Stimulated activated CD8-positive, alpha-beta memory T cell treated with anti-CD3 and anti-CD28 coated beads, Interleukin-15, amount 100 ng/mL, for 1 hour (primary cell): ENCODE data around the gene VAV2.

Source experiments
- DNase-seq: peaks from one replicate; pipeline ENCODE4 v3.0.0-alpha.2; 2020; ENCODE audit warnings: low read depth

Gene VAV2

DNA sequence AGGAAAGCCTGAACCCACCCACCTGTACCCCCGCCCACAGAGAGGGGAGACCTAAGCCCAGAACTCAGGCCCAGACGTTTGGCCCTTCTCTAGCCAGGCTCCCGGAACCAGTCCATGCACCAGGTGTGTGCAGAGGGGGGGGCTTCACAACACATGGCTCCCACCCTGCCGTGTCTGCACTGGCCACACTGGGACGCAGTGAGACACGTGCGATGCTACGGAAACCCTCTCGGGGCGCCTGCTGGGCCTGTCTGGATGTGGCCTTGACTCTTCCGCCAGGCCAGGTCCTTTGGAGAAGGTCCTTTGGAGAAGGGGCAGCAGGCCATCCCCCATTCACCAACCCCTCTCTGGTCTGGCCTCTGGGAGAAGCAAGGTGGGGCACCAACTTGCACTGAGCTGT is 195.6 kb downstream of the VAV2 start:
- DNase-seq, result no peak

DNA sequence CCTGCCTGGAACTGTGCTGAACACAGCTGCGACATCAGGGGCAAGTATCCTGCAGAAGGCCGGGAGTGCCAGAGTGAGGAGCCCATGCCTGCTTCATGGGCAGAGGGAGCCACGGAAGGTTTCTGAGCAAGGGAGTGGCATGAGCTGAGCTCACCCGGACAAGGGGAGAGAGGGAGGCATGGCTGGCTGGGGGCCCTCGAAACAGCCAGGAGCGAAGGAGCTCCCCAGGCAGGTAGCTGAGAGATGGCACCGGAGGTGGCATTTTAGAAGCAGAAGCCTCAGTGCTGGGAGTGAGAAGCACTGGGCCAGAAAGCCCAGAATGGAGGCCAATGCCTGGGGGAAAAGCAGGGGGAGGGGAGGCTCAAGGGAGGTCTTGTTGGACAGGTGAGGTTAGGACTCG is 197.1 kb downstream of the VAV2 start:
- no peak for DNase-seq

DNA sequence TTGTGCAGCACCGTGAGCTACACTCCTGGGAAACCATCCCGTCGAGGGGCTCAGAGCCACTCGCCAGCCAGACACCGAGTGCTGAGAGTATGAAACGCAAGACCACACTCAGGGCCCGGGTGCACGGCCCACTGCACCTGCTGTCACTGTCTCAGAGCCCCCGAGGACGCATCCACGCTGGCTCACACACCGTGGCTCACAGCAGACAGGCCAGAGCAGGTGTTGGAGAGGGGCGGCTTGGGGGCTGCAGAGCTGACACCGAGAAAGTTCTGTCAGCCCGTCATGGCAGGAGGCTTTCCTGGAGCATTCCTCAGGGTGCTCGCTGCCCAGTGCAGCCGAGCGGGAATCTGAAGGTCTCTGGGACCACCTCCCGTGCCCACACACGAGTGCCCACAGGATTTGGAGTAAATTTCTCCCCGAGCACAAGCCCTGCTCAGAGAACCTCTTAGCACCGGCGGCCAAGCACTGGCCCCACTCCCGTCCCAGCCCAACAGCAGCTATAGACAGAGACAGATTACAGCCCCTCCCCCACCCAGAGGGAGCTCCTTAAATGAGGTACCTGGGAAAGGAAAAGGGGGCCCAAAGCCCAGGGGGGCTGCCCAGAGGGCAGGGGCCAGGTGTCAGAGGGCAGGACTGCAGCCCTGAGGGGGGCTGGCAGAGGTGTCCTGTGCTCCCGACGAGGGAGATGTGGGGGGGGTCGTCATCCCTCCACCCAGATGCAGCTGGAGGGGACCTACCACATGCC is 197.9 kb downstream of the VAV2 start:
- DNase-seq, result no peak

DNA sequence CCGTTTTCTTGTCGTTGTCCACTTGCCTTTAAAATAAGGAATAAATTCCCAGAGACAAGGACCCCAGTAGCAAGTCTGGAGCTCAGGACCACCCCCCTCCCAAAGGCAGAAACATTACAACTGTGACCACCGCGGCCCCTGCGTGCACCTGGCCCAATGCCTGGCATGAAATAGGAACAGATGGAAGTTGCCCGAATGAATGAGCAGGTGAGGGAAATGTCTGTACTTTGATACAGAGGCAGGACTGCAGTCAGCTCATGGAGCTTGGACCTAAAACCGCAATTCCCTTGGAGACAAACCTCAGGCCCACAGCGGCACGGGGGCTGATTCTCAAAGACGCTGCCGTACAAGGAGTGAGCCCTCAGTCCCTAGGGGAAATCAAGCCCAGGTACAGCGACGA is 198.7 kb downstream of the VAV2 start:
- DNase-seq, result no peak

DNA sequence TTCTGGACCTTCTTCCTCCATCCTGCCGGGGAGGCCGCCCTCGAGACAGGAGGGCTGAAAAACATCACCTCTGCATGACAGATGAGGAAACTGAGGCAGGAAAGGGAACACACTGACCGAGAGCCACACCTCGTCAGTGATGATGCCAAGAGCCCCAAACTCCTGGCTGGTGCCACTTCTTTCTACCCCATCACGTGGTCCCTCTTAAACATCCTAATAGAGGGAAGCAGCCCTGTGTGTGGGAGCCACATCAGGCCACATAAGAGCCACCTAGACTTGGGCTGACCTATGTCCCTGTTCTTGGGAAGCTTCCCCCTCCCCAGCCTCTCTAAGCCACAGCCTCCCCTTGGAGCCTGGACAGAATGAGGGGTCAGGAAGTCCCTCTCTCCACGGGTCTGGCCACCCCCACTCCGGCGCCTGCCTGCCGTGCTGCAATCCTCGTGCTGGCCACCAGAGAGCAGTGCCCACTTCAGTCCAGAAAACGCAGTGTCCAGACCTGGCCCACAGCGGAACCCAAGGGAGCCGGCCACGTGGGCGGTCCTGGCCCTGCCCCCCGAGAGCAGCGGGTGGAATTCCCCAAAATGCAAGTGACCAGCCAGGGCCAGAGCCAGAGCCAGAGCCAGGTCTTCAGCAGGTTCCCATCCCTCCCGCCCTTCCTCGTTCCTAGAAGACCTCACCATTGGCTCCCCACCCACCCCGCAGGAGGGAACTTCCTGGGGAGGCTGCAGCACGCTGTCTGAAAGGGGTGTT is 199.2 kb downstream of the VAV2 start:
- peak; percentile 17 for DNase-seq

DNA sequence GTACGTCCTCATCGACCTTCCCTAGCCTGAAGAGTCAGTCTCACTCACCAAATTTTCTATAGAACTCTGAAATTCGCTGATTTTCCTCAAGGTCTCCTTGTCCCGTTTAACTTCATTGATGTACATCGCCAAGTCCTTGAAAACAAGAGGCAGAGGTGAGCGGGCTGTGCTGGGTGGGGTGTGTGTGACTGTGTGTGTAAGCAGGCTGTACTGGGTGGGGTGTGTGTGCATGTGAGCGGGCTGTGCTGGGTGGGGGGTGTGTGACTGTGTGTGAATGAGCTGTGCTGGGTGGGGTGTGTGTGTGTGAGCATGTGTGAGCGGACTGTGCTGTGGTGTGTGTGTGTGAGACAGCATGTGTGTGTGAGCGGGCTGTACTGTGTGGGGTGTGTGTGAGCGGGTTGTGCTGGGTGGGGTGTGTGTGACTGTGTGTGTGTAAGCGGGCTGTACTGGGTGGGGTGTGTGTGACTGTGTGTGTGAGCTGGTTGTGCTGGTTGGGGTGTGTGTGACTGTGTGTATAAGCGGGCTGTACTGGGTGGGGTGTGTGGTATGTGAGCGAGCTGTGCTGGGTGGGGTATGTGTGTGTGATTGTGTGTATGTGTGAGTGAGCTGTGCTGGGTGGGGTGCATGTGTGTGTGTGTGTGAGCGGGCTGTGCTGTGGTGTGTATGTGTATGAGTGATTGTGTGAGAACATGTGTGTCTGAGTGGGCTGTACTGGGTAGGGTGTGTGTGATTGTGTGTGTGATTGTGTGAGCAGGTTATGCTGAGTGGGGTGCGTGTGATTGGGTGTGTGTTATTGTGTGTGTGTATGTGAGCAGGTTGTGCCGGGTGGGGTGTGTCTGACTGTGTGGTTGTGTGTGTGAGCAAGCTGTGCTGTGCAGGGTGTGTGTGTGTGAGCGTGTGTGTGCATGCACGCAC is 200.1 kb downstream of the VAV2 start:
- DNase-seq, result no peak

DNA sequence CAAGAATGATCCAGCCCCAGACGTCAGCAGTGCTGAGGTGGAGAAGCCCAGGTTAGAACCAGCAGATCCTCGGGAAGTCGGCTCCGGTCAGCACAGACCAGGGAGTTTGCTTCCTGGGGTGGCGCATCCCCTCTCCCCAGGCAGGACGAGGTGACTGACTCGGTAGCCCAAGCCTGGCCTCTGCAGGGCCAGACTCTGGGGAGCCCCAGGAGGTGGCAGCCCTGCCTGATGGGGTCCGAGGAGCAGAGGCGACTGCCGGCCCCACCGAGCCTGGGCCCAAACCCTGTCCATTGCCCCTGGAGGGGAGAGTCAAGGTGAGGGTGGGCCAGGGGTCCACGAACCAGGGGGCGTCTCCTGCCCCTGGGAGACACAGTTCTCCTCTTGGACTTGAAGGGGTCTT is 201.1 kb downstream of the VAV2 start:
- no peak for DNase-seq

DNA sequence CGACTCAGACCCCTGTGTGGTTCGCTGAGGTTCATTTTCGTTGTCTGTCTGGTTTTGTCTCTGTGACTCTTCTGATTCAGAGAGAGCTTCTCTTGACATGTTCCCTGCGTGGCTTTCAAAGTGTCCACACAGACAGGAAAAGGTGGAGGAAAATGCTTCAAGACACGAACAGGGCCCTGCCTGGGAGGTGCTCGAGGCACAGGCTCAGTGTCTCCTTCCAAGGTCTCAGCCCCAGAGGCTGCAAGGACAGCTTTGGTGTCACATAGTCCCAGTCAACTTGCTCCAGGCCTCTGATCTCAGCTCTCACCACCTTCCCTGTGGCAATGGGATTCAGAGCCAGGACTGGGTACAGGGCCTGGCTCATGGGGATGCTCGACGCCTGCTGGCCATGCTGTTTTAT is 202.3 kb downstream of the VAV2 start:
- DNase-seq, result no peak

DNA sequence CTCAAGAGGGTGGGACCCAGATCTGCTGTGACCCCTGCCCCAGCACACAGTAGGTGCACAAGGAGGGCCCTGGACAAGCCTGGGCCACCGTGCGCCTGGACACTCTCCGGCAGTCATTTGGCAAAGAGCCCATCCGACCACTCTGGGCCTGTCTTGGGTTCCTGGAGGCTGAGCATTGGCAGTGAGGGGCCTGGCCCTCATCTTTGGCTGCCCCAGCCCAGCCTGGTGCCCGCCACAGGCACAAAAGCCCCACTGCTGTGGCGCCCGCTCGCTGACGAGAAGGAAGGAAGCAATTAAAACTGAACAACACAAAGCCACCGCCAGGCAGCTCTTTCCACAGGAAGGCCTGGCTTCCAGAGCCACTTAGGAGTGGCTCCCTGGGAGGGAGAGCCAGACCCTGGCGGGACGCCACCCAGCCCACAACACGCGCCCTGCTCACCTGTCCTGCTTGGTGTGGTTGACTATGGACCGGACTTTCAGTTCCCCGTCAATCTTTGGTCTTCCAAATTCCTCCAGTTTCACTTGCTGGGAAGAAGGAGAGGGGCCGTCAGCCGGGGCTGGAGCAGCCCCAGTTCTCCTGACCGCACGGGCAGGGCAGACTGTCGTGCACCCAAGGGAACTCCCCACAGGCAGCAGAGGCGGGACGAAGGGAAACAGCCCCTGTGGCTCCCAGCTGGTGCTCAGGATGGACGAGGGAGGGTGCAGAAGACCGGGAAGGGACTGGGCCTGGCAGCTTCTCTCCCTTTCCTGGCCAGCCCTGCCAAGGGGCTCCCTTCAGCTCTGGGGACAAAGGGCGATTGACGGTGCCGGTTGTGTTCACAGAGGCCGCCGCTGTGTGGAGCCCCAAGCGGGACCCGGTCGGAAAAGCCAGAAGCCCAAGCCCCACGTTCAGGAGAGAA is 203.1 kb downstream of the VAV2 start:
- DNase-seq, result no peak

DNA sequence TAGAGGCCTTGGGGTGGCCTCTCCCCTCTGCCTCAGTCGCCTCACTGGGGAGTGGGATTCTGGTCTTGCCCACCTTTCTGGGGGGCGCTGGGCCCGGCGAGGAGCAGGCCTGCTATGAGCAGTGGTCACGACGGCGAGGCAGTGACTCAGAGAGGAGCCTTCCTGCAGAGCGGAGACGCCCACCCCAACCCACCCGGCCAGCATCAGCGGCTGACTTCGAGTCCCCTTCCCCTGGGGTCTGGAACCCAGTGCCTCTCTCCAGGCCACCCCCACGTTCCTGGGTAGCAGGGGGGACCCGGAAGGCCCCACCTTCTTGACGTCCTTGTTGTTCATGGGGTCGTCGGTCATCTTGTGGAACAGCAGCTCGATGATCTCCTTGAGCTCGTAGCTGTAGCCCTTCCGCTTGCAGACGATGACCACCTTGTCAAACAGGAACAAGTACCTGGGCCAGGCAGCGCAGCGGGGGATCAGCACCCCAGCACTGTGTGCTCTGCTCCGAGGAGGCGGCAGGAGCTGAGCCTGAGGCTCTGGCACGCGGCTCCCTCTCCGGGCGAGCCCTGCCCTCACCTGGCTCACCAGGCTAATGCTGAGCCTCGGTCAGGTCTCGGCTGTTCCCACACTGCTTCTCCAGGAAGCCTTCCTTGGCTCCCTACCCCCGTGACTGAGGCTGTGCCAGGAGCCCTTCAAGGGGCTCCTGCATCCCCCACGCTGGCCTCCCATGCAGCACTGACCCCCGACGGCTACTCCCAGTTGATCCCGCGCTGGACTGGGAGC is 203.9 kb downstream of the VAV2 start:
- DNase-seq, result no peak

DNA sequence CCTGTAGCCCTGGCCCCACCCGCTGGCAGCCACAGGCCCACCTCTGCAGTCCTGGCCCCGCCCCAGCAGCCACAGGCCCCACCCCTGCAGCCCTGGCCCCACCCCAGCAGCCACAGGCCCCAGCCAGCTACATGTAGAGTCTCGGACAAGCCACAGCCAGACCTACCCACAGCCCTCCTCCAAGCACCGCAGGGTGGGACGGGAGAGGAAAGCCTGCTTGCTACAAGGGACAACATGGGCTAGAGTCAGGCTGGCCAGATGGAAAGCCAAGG is 204.4 kb downstream of the VAV2 start:
- no peak for DNase-seq

DNA sequence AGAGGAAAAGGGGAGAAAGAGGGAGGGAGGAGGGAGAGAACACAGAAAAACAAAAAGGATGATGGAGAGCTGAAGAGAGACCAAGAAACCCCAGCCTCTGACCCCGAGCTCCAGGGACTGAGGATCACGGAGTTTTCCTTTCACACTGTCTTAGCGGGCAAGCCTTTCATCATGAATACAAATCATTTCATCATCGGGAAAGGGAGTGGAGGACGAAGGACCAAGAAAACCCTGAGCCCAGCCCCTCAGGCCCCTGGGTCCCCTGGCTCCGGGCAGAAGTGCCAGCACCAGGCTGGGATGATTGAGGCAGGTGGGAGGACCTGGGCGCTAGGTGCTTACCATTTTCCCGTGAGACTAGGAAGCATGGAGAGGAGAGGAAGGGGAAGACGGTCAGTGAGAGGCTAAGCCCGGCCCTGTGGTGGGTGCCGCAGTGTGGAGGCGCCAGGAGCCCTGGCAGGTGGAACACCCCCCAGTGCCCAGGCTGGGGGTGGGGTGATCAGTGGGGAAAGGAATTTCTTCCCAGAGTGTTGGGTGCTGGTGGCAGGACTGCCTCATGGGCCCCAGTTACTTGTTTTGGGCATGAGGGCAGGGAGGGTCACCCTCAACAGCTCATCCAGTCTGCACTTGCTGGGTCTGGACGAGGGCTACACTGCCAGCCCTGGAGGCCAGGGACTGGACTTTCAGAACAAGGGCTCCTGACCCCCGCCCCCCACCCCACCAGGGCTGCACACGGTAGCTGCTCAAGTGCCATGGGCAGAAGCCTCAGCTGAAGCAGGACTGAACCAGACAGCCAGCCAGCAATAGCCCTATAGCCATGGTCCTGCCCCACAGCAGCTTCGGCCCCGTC is 205.0 kb downstream of the VAV2 start:
- DNase-seq, result no peak

DNA sequence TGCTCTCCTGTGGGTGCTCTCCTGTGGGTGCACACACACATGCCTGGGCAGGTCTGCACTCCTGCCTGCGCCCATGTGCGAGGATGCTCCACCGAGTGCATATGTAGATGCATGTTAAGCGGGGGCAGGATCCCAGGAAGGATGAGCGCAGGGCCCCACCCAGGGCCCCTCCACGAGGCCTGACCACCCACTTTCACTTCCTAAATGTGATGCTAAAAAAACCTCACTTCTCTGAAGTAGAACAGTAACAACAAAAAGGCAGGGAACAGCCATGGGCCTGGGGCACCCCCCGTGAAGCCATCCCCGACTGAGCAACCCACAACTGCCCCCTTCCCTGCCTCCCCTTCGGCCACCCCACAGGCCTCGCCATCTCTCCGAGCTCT is 205.8 kb downstream of the VAV2 start:
- DNase-seq, result no peak

DNA sequence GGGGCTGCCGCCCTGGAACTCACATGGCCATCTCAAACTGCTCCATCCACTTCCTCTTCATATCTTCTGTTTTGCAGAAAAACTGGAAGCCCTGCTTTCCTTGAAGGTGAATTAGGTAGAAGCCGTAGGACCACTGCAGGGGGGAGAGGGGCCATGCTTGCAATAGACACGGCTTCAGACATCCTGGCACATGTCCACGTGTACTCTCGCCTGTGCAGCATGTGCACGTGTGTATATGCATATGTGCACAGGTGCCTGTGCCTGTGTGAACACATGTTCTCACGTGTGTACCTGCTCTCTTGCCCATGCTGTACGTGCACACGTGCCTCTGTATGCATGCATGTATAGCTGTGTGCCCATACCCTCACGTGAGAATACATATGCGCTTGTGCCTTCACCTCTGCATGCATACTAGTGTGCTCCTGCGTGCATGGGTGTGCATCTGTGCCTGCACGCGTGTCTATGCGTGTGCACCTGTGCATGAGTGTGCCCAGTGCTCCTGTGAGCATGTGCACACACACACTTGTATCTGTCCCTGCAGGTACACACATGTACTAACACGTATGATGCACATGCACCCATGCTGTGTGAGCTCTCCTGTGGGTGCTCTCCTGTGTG is 206.3 kb downstream of the VAV2 start:
- no peak for DNase-seq

DNA sequence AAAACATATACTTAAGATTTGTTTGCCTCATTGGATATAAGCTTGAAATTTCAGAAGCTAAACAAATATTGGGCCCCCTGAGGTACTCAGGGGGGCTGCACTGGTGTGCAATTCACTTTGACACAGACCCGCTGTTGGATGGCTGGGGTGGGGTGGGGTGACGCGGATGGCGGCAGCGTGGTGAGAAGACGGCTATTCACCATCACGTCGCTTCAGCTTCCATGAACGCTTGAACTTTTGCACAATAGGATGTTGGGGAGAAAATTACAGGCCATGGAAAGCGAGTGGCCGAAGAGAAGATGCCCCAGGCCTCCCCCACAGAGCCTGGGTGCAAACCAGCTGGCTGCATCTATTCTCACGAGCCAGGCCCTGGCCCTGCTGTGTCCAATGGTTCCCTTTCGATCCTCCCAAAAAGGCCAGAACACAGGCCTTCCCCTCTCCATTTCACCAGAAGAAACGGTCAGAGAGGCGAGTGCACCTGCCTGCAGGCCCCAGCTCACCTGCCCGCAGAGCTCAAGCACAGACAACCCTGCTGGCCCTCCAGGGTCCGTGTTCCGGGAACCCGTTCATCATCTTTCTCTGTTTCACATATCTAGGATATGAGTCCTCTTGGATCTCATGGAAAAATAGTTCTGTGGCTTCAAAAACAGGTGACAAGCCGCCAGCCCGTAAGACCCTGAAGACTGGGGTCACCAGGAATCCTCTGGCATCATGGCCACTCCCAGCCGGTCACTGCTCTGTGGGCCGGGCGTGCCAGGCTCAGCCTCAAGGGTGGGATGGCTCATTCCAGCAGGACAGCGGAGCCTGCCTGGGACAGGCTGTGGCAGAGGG is 207.2 kb downstream of the VAV2 start:
- no peak for DNase-seq

DNA sequence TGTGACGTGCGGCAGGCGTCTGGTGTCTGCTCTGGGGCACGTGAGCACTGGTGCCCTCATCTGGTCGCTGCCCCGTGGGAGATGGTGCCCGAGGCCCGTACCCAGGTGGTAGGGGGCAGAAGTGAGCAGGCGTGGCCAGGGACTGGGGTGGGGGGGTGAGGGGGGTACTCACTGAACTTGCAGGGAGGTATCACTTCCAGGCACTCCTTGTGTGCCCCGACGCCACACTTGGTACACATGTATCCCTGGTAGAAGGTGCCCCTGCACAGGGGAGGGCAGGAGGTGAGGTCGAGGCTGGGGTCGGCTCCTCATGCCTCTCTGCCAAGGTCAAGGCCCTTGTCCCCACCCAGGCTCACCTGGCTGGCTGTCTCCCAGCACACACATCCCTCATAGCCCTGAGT is 208.8 kb downstream of the VAV2 start:
- DNase-seq, result no peak

DNA sequence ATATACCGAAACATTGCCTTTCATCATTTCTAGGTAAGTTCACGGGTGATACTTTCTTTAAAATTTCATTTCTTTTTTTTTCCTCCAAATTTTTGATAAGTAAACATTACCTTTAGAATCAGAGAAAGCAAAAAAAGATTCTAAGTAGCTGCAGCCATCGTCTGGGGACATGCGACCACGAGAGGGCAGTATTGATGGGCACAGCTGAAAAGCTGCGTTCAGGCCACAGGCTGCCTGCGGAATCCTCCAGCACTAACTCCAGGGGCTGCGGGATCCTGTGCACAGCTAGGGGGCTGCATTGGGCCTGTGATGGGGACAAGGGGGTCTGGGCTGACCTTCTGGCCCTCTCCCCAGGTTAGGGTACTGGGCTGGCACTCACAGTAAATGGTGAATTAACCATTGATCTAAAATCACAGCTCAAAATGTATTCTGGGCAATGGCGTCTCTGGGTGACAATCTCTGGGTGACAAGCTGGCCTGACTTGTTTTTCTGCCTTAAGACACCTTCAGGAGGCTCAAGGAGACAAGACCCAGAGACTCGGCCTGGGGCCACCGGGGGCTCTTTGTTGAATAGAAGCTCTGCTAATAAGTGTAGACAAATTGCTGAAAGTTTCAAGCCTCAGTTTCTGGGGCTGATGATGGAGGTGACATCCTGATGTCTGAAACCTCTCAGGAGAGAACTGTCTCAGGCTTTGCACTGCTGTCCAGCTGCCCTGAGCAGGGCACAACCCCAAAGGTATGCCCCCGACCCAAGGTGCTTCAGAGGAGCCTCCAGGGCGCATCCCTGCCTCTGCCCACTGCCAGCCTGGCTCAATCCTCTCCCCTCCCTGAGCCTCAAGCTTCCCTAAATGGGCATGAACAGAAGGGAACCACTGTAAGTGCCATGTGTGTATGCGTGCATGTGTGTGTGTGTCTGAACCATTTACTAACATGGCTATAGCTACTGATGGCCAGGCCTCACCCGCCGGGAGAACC is 209.7 kb downstream of the VAV2 start:
- peak; percentile 51 for DNase-seq

DNA sequence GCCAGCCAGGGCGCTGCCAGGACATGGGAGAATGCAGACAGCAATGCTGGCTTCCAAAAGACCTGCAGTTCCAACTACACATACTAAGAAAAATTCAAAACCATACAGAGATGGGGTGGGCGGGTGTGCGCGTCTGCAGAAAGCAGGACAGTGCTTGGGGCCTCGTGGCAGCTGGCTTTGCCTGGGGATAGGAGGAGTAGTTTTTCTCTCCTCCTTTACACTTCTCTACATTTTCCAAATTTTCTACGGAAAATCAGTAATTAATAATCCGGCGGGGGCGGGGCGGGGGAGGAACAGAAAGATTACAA is 210.3 kb downstream of the VAV2 start:
- DNase-seq, result no peak
